Urinary bladder (tissue), 4 donors: ENCODE measurements around the gene ANTXR1. TPM values are rescaled to one million over a fixed set of nuclear protein-coding genes. Genes with fewer than 3 reads are reported as not detected.

Experiments
- DNase-seq: peaks from one replicate; pipeline ENCODE4 v3.0.0-alpha.2; 2015; ENCODE audit errors: extremely low spot score
- H3K27ac ChIP-seq: one replicate; pipeline ENCODE4 v1.5.1; 2013; ENCODE audit warnings: low read depth, mild to moderate bottlenecking, moderate library complexity
- H3K36me3 ChIP-seq: one replicate; pipeline ENCODE4 v1.6.1; 2013; ENCODE audit warnings: mild to moderate bottlenecking, moderate library complexity; ENCODE audit not compliant: insufficient read depth
- H3K4me1 ChIP-seq: one replicate; pipeline ENCODE4 v1.6.1; 2013; ENCODE audit warnings: mild to moderate bottlenecking, moderate library complexity; ENCODE audit not compliant: insufficient read depth
- H3K4me3 ChIP-seq: one replicate; pipeline ENCODE4 v1.5.1; 2013; ENCODE audit warnings: low read depth, low read length
- WGBS: extraction: QIAGEN DNeasy Blood & Tissue Kit; methylation state at CpG from one replicate; pipeline ENCODE4 v1.1.7; 2013; 5-methylcytosine and 5-hydroxymethylcytosine counted together
- polyA plus RNA-seq: library from polyadenylated mRNA; stranded (reverse); fragments of 200-250 nt; gene quantifications from one replicate; pipeline ENCODE4 v1.2.3, GENCODE V29; 2013
- total RNA-seq: library from RNA; depleted of rRNA; stranded (reverse); fragments of >200 nt; gene quantifications from one replicate; pipeline ENCODE4 v1.2.3, GENCODE V29; 2014
- donor health status: healthy with polysubstance abuse.
- donor health status: healthy.

Gene ANTXR1
- total and polyA plus RNA-seq, 2 donors = 53.0 to 138 TPM

DNA sequence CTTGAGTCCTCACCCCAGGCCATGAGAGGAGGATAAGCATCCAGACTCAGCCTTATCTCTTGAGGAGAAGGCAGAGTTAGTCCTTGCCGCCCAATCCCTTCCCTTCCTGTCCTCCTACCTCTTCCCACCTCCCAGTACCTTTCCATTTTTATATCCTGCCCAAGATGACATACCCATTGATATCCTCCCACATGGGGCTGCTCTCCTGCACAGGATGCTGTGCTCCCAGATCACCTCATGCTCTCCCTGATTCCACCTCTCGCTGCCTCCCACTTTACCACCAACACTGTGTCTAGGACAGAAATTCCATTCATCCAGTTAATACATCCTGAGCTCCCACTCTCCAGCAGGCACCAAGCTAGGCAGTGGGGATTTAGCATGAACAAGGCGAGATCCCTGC lies 191.7 kb downstream of the ANTXR1 start:
- Histone ChIP-seq H3K4me1 (no peaks in the 10 kb centered on the region), H3K4me3 (no peak overlapping the region), H3K36me3 (no peaks in the 10 kb centered on the region), H3K27ac (no peak overlapping the region)
- no peak for DNase-seq
- 88% methylated on average over 3 of the region's 3 CpGs for WGBS

DNA sequence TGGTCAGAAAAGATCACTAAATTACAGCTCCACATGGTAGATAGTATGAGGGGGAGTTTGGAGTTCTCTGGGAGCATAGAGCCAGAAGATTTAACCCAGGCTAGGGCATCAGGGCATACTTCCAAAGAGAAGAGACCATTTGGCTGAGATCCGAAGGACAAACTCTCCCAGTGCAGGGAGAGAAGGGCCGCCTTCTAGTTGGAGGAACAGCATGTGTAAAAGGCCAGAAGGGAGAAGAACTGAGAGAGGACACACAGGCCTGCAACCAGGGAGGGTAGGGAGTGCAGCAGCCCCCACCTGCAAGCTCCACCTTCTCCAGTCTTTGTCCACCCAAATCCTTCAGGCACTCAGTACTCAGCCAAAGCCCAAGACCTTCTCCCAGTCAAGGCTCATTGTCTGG lies 192.1 kb downstream of the ANTXR1 start:
- 53% methylated on average over 2 of the region's 2 CpGs for WGBS

DNA sequence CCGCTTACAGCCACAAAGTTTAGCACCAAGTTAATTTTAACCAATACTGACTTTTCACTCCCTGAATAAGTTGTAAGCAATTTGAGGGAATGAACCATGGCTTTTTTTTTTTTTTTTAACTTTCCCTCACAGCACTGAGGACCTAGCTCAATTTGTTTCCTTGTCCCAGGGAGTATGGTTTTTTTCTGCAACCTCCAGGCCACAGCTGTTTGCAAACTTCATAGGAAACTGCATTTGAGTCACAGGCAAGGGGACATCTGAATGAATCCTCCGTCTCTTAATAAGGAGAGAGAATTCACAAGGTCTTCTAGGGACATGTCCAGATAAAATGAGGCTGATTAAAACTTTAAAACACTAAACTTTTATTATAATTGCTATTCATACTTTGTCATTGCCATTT lies 192.5 kb downstream of the ANTXR1 start:
- Histone ChIP-seq H3K4me3 (no peak overlapping the region), H3K36me3 (no peaks in the 10 kb centered on the region), H3K4me1 (no peaks in the 10 kb centered on the region), H3K27ac (no peak overlapping the region)
- 74% methylated on average over 2 of the region's 2 CpGs for WGBS
- no peak for DNase-seq

More for the DNA sequence above, 192.1 kb downstream of the ANTXR1 start:
- Histone ChIP-seq H3K36me3 (no peaks in the 10 kb centered on the region), H3K4me3 (no peak overlapping the region), H3K27ac (no peak overlapping the region), H3K4me1 (no peaks in the 10 kb centered on the region)
- no peak for DNase-seq

DNA sequence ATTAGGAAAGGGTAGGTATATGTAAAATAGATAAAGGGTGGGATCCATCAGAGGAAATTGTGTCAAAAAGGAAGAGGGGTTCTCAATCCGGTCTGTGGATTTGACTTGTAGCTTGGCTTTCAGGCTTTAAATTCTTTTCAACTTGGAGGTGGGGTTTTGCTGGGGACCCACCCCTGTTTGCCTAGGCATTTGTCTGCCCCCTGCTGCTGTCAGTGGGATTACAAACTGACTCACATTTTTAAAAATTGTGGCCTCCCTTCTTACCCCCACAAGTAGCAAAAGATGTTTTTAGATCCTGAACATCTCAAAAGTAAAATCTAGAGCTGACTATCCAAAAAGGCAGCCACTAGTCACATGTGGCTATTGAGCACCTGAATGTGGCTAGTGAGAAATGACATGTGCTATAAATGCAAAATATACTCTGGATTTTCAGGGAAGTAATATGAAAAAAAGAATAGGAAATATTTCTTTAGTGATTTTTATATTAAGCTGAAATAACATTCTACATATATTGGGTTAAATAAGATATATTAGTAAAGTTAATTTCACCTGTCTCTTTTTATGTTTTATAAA lies 195.1 kb downstream of the ANTXR1 start:
- Histone ChIP-seq H3K4me3 (no peak overlapping the region), H3K36me3 (no peaks in the 10 kb centered on the region), H3K27ac (no peak overlapping the region), H3K4me1 (no peaks in the 10 kb centered on the region)
- no peak for DNase-seq
- WGBS = 92% methylated on average over 1 of the region's 1 CpG

- Histone ChIP-seq H3K36me3 (no peaks in the 10 kb centered on the region), H3K4me1 (no peaks in the 10 kb centered on the region), H3K27ac (no peak overlapping the region), H3K4me3 (no peak overlapping the region)
- WGBS = 87% methylated on average over 3 of the region's 3 CpGs
- DNase-seq = no peak
Observed at GRCh38 chr2:69209482-69209881, 196.5 kb downstream of the ANTXR1 start.

DNA sequence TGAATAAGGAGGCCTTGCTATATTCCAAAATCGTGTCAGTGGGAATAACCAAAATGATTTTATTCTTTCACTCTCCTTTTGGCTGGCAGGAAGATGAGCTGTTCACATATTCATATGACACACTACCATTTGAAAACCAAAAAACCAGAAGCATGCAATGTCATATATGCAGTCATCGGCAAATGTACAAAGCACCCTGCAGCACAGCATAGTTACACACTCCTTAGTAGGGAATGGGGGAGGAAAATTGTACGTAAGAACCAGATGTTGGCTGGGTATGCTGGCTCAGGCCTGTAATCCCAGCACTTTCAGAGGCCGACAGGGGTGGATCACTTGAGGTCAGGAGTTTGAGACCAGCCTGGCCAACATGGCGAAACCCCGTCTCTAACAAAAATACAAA lies 197.4 kb downstream of the ANTXR1 start:
- H3K4me3 ChIP-seq = no peak overlapping the region
- WGBS = 89% methylated on average over 6 of the region's 6 CpGs
- no peaks in the 10 kb centered on the region for H3K36me3 ChIP-seq
- no peaks in the 10 kb centered on the region for H3K4me1 ChIP-seq
- H3K27ac ChIP-seq = no peak overlapping the region
- DNase-seq = no peak

DNA sequence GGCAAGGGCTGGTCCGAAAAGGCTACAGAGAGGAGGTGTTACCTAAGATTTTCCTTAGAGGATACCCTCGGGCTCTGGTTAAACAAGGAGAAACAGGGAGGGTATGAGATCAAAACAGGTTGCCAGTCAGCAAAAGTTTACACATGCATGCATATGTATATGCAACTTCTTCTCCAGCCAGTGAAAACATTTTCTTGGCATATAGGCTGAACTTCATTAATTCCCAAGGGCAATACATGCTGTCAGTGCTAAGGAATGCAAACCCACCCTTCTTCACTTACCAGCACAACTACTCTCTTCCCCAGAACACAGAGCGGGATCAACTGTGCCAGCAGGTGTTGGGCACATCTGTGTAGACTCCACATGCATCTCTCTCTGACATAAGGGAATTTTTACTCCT lies 198.1 kb downstream of the ANTXR1 start:
- Histone ChIP-seq H3K4me1 (no peaks in the 10 kb centered on the region), H3K36me3 (no peaks in the 10 kb centered on the region), H3K27ac (no peak overlapping the region), H3K4me3 (no peak overlapping the region)
- DNase-seq = no peak
- WGBS = 94% methylated on average over 3 of the region's 3 CpGs

DNA sequence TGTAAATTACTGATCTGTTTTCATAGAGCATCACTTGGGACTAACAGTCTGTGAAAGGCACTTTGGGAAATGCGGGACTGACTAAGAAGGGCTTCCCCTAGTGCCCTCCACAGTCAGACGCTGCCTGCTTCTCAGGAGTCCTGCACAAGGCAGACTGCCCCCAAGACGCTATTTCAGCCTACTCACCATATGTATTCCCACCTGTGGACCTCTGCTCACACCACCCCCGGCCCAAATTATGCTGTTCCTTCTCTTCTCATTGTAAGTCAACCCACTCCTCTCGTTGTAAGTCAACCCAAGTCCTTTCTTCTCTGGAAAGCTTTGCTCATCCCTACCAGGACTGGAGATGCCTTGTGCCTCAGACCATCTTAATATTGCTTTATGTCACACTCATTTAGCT lies 198.7 kb downstream of the ANTXR1 start:
- DNase-seq = no peak
- H3K4me3 ChIP-seq = no peak overlapping the region
- H3K4me1 ChIP-seq = no peaks in the 10 kb centered on the region
- H3K36me3 ChIP-seq = no peaks in the 10 kb centered on the region
- no peak overlapping the region for H3K27ac ChIP-seq
- 94% methylated on average over 5 of the region's 5 CpGs for WGBS

- 95% methylated on average over 4 of the region's 4 CpGs for WGBS
- no peak for DNase-seq
- Histone ChIP-seq H3K36me3 (no peaks in the 10 kb centered on the region), H3K4me3 (no peak overlapping the region), H3K4me1 (no peaks in the 10 kb centered on the region), H3K27ac (no peak overlapping the region)
Observed at GRCh38 chr2:69212238-69213028, 199.5 kb downstream of the ANTXR1 start.

DNA sequence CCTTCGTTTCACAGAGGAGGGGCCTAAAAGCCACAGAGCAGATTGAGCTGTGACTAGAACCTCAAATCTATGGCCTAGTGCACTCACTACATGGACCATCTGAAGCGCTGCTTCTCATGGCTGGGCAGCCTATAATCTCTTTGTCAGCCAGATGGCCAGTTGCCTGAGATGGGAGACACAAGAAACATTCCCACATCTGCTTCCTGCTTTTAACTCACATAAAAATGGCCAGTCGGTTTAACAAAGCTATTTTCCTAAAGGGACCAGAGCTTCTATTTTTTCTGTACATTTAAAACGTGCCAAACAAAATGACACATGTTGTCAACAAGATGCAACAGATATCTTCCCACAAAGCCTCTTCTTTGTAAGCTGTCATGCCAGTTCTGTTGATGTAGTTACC lies 200.2 kb downstream of the ANTXR1 start:
- Histone ChIP-seq H3K4me1 (no peaks in the 10 kb centered on the region), H3K4me3 (no peak overlapping the region), H3K36me3 (no peaks in the 10 kb centered on the region), H3K27ac (no peak overlapping the region)
- WGBS = 33% methylated on average over 4 of the region's 4 CpGs
- no peak for DNase-seq

- H3K4me3 ChIP-seq = no peak overlapping the region
- WGBS = 82% methylated on average over 4 of the region's 4 CpGs
- H3K27ac ChIP-seq = no peak overlapping the region
- DNase-seq = no peak
- H3K36me3 ChIP-seq = no peaks in the 10 kb centered on the region
- no peaks in the 10 kb centered on the region for H3K4me1 ChIP-seq
Observed at GRCh38 chr2:69213782-69214181, 200.8 kb downstream of the ANTXR1 start.

GRCh38 chr2:69214898-69215297 lies 201.9 kb downstream of the ANTXR1 start:
- H3K36me3 ChIP-seq = no peaks in the 10 kb centered on the region
- H3K27ac ChIP-seq = no peak overlapping the region
- no peak overlapping the region for H3K4me3 ChIP-seq
- WGBS = 53% methylated on average over 5 of the region's 5 CpGs
- H3K4me1 ChIP-seq = no peaks in the 10 kb centered on the region
- DNase-seq = no peak

DNA sequence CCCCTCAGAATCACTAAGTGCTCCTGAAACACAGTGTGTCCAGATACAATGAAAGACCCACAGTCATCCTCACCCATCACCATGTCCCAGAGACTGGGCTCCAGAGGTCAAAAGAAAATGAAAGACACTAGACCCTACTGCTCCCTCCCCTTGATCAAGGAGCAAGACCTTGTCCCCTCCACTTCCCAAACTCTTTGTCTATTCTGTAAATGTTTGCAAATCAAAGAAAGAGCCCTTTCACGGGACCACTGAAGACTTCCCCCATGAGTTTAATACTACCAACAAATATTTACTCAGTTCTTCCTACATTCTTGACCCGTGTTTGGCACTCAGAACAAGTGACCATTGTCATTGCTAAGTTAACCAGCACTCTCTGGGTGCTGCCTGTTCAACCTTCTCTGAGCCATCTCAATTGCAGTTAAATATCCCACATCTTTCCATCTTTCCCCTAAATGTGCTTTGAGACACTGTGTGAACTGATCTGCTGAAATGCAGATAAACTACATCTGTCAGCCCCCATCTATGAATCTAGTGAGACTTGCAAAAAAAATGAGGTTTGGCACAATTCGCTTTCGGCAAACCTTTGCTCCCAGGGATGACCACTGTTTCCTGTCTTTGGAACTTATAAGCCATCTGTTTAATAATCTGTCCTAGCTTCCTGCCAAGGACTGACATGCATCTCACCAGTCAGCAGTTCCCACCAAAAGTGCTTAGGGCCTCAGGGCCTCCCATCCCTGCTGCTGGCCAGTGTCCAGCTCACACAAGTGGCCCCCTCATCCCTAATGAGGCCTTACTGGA lies 203.8 kb downstream of the ANTXR1 start:
- WGBS = 39% methylated on average over 4 of the region's 4 CpGs
- no peak overlapping the region for H3K27ac ChIP-seq
- DNase-seq = peak; percentile 25
- H3K4me1 ChIP-seq = no peaks in the 10 kb centered on the region
- no peaks in the 10 kb centered on the region for H3K36me3 ChIP-seq
- H3K4me3 ChIP-seq = no peak overlapping the region
